Stimulated activated memory B cell treated with anti-CD40 and anti-IgM and Interleukin-4, amounts not matched to agents 10 μg/mL and 1 μg/mL and 100 μg/mL, for 72 hours (primary cell): Measurements from ENCODE around the gene TMEM238L.

Source experiments
- ATAC-seq: fragments of 150-1000 bp; cut with Tn5 transposase; 2 replicates; pipeline ENCODE4 v1.10.0; 2021
- H3K27ac Mint-ChIP-seq: one replicate; pipeline ENCODE4 v1.8.0; 2022; ENCODE audit warnings: mild to moderate bottlenecking, mixed read lengths
- H3K27me3 Mint-ChIP-seq: one replicate; pipeline ENCODE4 v1.8.0; 2022; ENCODE audit warnings: mixed read lengths
- H3K36me3 Mint-ChIP-seq: one replicate; pipeline ENCODE4 v1.8.0; 2022; ENCODE audit warnings: mixed read lengths
- H3K4me1 Mint-ChIP-seq: one replicate; pipeline ENCODE4 v1.8.0; 2022; ENCODE audit warnings: mixed read lengths
- H3K4me3 Mint-ChIP-seq: one replicate; pipeline ENCODE4 v1.8.0; 2022; ENCODE audit warnings: mild to moderate bottlenecking, moderate library complexity, mixed read lengths
- H3K9me3 Mint-ChIP-seq: one replicate; pipeline ENCODE4 v1.8.0; 2022; ENCODE audit warnings: mixed read lengths

The TMEM238L gene

GRCh38 chr17:10815319-10815718 is 11.4 kb upstream of the TMEM238L start:
- no peaks in the 10 kb centered on the region for H3K36me3 Mint-ChIP-seq
- H3K27me3 Mint-ChIP-seq = peaks cover 40% of the 10 kb centered on the region
- no peak overlapping the region for H3K4me3 Mint-ChIP-seq
- H3K4me1 Mint-ChIP-seq = no peaks in the 10 kb centered on the region
- ATAC-seq = peak; percentile 22
- no peak overlapping the region for H3K27ac Mint-ChIP-seq
- H3K9me3 Mint-ChIP-seq = no peaks in the 10 kb centered on the region

GRCh38 chr17:10814075-10814474 is 10.2 kb upstream of the TMEM238L start:
- no peak for ATAC-seq
- Mint-ChIP-seq H3K9me3 (no peaks in the 10 kb centered on the region), H3K27ac (no peak overlapping the region), H3K36me3 (no peaks in the 10 kb centered on the region), H3K4me1 (no peaks in the 10 kb centered on the region), H3K27me3 (peaks cover 29% of the 10 kb centered on the region), H3K4me3 (no peak overlapping the region)

DNA sequence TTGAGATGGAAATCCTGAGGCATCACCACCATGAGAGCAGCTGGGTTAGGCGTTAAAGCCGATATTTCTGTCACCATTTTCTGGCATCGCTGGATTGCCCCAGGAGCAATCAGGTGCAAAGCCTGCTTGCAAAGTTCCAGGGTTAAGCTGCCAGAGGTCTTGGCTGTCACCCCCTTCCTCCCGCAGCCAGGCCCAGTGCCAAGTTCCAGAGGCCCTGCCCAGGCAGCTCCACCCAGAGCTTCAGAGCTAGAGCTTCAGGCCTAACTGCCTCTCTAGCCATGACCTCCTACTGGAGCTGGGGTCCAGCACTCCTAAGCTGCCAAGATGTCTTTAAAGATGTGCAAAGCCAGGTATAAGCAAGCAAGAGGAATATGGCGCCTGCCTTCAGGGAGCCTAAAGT is 8.8 kb upstream of the TMEM238L start:
- no peak for ATAC-seq
- Mint-ChIP-seq H3K27ac (no peak overlapping the region), H3K9me3 (no peaks in the 10 kb centered on the region)

GRCh38 chr17:10809605-10810004 is 5.7 kb upstream of the TMEM238L start:
- no peak for ATAC-seq
- peaks cover 18% of the 10 kb centered on the region for H3K27me3 Mint-ChIP-seq
- no peaks in the 10 kb centered on the region for H3K36me3 Mint-ChIP-seq
- no peak overlapping the region for H3K27ac Mint-ChIP-seq
- no peaks in the 10 kb centered on the region for H3K4me1 Mint-ChIP-seq
- H3K9me3 Mint-ChIP-seq = no peaks in the 10 kb centered on the region
- no peak overlapping the region for H3K4me3 Mint-ChIP-seq

More for the DNA sequence above, 8.8 kb upstream of the TMEM238L start:
- peaks cover 29% of the 10 kb centered on the region for H3K27me3 Mint-ChIP-seq
- no peaks in the 10 kb centered on the region for H3K36me3 Mint-ChIP-seq
- no peak overlapping the region for H3K4me3 Mint-ChIP-seq
- no peaks in the 10 kb centered on the region for H3K4me1 Mint-ChIP-seq

- H3K27me3 Mint-ChIP-seq = peaks cover 9% of the 10 kb centered on the region
- H3K36me3 Mint-ChIP-seq = no peaks in the 10 kb centered on the region
- H3K4me1 Mint-ChIP-seq = no peaks in the 10 kb centered on the region
- no peak for ATAC-seq
- H3K9me3 Mint-ChIP-seq = no peaks in the 10 kb centered on the region
- H3K27ac Mint-ChIP-seq = no peak overlapping the region
- no peak overlapping the region for H3K4me3 Mint-ChIP-seq
These were observed 3.8 kb upstream of the TMEM238L start for GRCh38 chr17:10807704-10808128.

DNA sequence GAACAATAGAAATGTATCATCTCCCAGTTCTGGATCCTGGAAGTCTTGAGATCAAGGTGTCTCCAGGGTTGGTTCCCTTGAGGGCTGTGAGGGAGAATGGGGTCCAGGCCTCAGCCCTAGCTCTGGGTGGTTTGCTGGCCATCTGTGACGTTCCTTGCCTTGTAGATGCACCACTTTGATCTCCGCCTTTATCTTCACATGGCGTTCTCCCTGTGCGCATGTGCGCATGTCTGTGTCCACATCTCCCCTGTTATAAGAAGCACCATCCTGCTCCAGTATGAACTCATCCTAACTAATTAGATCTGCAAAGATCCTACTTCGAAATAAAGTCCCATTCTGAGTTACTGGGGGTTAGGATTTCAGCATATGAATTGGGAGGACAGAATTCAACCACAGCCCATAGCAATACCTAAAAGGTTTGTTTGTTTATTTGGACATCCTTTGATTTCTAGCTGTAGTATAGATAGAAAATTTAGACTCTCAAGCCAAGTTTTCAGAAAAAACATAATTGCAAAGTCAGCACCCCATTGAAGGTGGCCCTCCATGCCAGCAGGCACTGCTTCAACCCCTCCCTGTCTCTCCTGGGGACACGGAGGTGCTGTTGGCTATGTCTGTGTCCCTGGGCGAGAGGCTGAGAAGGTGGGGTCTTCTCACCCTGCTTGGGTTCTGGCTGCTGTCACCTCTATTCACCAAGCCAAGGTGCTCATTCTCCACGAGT is 2.8 kb upstream of the TMEM238L start:
- Mint-ChIP-seq H3K36me3 (no peaks in the 10 kb centered on the region), H3K4me3 (no peak overlapping the region), H3K4me1 (no peaks in the 10 kb centered on the region), H3K9me3 (no peaks in the 10 kb centered on the region), H3K27me3 (peaks cover 12% of the 10 kb centered on the region), H3K27ac (no peak overlapping the region)
- ATAC-seq = no peak

- Mint-ChIP-seq H3K27ac (no peak overlapping the region), H3K4me3 (no peak overlapping the region), H3K36me3 (no peaks in the 10 kb centered on the region), H3K9me3 (no peaks in the 10 kb centered on the region), H3K27me3 (peaks cover 19% of the 10 kb centered on the region), H3K4me1 (no peaks in the 10 kb centered on the region)
- ATAC-seq = no peak
These were observed 2.0 kb upstream of the TMEM238L start for GRCh38 chr17:10805911-10806310.

GRCh38 chr17:10804546-10804945 is 647 bp upstream of the TMEM238L start:
- Mint-ChIP-seq H3K4me1 (no peaks in the 10 kb centered on the region), H3K4me3 (no peak overlapping the region), H3K9me3 (no peaks in the 10 kb centered on the region), H3K27ac (no peak overlapping the region), H3K36me3 (no peaks in the 10 kb centered on the region), H3K27me3 (peaks cover 19% of the 10 kb centered on the region)
- no peak for ATAC-seq

- no peaks in the 10 kb centered on the region for H3K36me3 Mint-ChIP-seq
- no peaks in the 10 kb centered on the region for H3K4me1 Mint-ChIP-seq
- H3K4me3 Mint-ChIP-seq = no peak overlapping the region
- no peak for ATAC-seq
- peaks cover 19% of the 10 kb centered on the region for H3K27me3 Mint-ChIP-seq
- no peak overlapping the region for H3K27ac Mint-ChIP-seq
- H3K9me3 Mint-ChIP-seq = no peaks in the 10 kb centered on the region
These were observed 549 bp downstream of the TMEM238L start for GRCh38 chr17:10803350-10803749.

- no peaks in the 10 kb centered on the region for H3K4me1 Mint-ChIP-seq
- H3K27ac Mint-ChIP-seq = no peak overlapping the region
- H3K9me3 Mint-ChIP-seq = no peaks in the 10 kb centered on the region
- H3K36me3 Mint-ChIP-seq = no peaks in the 10 kb centered on the region
- H3K27me3 Mint-ChIP-seq = peaks cover 19% of the 10 kb centered on the region
- no peak for ATAC-seq
- H3K4me3 Mint-ChIP-seq = no peak overlapping the region
These were observed 1.2 kb downstream of the TMEM238L start for GRCh38 chr17:10802496-10803284.

GRCh38 chr17:10799407-10799806 is 4.5 kb downstream of the TMEM238L start:
- Mint-ChIP-seq H3K4me1 (no peaks in the 10 kb centered on the region), H3K4me3 (no peak overlapping the region), H3K27me3 (peaks cover 19% of the 10 kb centered on the region), H3K27ac (no peak overlapping the region), H3K36me3 (no peaks in the 10 kb centered on the region), H3K9me3 (no peaks in the 10 kb centered on the region)
- no peak for ATAC-seq

- Mint-ChIP-seq H3K4me3 (no peak overlapping the region), H3K27me3 (peaks cover 19% of the 10 kb centered on the region), H3K4me1 (no peaks in the 10 kb centered on the region), H3K9me3 (no peaks in the 10 kb centered on the region), H3K36me3 (no peaks in the 10 kb centered on the region), H3K27ac (no peak overlapping the region)
- ATAC-seq = no peak
These were observed 5.0 kb downstream of the TMEM238L start for GRCh38 chr17:10798910-10799309.

- peaks cover 19% of the 10 kb centered on the region for H3K27me3 Mint-ChIP-seq
- no peaks in the 10 kb centered on the region for H3K9me3 Mint-ChIP-seq
- no peak overlapping the region for H3K27ac Mint-ChIP-seq
- H3K4me1 Mint-ChIP-seq = no peaks in the 10 kb centered on the region
- H3K36me3 Mint-ChIP-seq = no peaks in the 10 kb centered on the region
- ATAC-seq = no peak
- H3K4me3 Mint-ChIP-seq = no peak overlapping the region
These were observed 5.6 kb downstream of the TMEM238L start for GRCh38 chr17:10798332-10798749.

GRCh38 chr17:10797476-10798328 is 6.2 kb downstream of the TMEM238L start:
- H3K4me3 Mint-ChIP-seq = no peak overlapping the region
- peaks cover 14% of the 10 kb centered on the region for H3K27me3 Mint-ChIP-seq
- H3K36me3 Mint-ChIP-seq = no peaks in the 10 kb centered on the region
- no peak overlapping the region for H3K27ac Mint-ChIP-seq
- H3K9me3 Mint-ChIP-seq = no peaks in the 10 kb centered on the region
- no peaks in the 10 kb centered on the region for H3K4me1 Mint-ChIP-seq
- ATAC-seq = no peak

- Mint-ChIP-seq H3K4me1 (no peaks in the 10 kb centered on the region), H3K36me3 (no peaks in the 10 kb centered on the region), H3K4me3 (no peak overlapping the region), H3K9me3 (no peaks in the 10 kb centered on the region), H3K27me3 (peaks cover 16% of the 10 kb centered on the region), H3K27ac (no peak overlapping the region)
- no peak for ATAC-seq
These were observed 10.1 kb downstream of the TMEM238L start for GRCh38 chr17:10793816-10794215.
